IMR-90 (cell line): ENCODE measurements around the gene KRTAP5-4. TPM values are rescaled to one million over a fixed set of nuclear protein-coding genes. Genes with fewer than 3 reads are reported as not detected.
A peak's percentile ranks its signal among the peaks of the same experiment; 100 is the strongest.

Experiments
- ATAC-seq: fragments of 200-7000 bp; cut with Tn5 transposase; 2 replicates; pipeline ENCODE4 v1.9.1; 2020; ENCODE audit warnings: low read depth, mild to moderate bottlenecking, moderate library complexity
- BruUV-seq: library from RNA; stranded (reverse); fragments of 400-500 nt; replicated peaks from 2 replicates; lab custom pipeline; 2021; lab: Mats Ljungman, UMichigan
- CTCF ChIA-PET: fragments of 300-600 bp; formaldehyde crosslinking; extraction: SDS; loops from one replicate; lab custom pipeline; 2021; ENCODE audit warnings: antibody characterized with exemption; lab: Yijun Ruan, JAX
- POLR2A ChIA-PET: fragments of 300-600 bp; sonication (Branson Sonifier 250); formaldehyde crosslinking; loops from one replicate; lab custom pipeline; 2022; ENCODE audit warnings: antibody characterized with exemption; ENCODE audit not compliant: unreplicated experiment; lab: Charles Lee
- DNase-seq: peaks from one replicate; pipeline ENCODE4 v3.0.0; 2013
- H2AFZ ChIP-seq: replicated peaks from 2 replicates; pipeline ENCODE3; 2013; ENCODE audit warnings: low read length, mild to moderate bottlenecking; ENCODE audit not compliant: poor library complexity
- H2AK5ac ChIP-seq: 2 replicates; pipeline ENCODE4 v1.6.1; 2013; ENCODE audit warnings: low read depth, low read length, inconsistent platforms
- H2AK9ac ChIP-seq: replicated peaks from 2 replicates; pipeline ENCODE3; 2013; ENCODE audit warnings: mild to moderate bottlenecking, low read depth, low read length, moderate library complexity; ENCODE audit not compliant: poor library complexity
- H2BK120ac ChIP-seq: 2 replicates; pipeline ENCODE4 v1.6.1; 2013; ENCODE audit warnings: low read depth, low read length, inconsistent platforms
- H2BK15ac ChIP-seq: 3 replicates; pipeline ENCODE4 v1.6.1; 2013; ENCODE audit warnings: low read depth, low read length, inconsistent platforms
- H2BK20ac ChIP-seq: 2 replicates; pipeline ENCODE4 v1.6.1; 2013; ENCODE audit warnings: low read depth, mild to moderate bottlenecking, inconsistent platforms, low read length, moderate library complexity
- H2BK5ac ChIP-seq: 2 replicates; pipeline ENCODE4 v1.6.1; 2013; ENCODE audit warnings: mild to moderate bottlenecking, low read depth, low read length, inconsistent platforms; ENCODE audit not compliant: poor library complexity, severe bottlenecking
- H3K14ac ChIP-seq: replicated peaks from 2 replicates; pipeline ENCODE4 v1.6.1; 2013; ENCODE audit warnings: low read depth, low read length, inconsistent platforms
- H3K18ac ChIP-seq: 2 replicates; pipeline ENCODE4 v1.6.1; 2013; ENCODE audit warnings: low read depth, low read length, control low read depth
- H3K23ac ChIP-seq: 2 replicates; pipeline ENCODE4 v1.6.1; 2013; ENCODE audit warnings: low read depth, low read length, inconsistent platforms
- H3K27ac ChIP-seq: 2 replicates; pipeline ENCODE4 v1.5.1; 2013; ENCODE audit warnings: mild to moderate bottlenecking, control low read depth, low read length; ENCODE audit not compliant: insufficient read depth
- H3K27me3 ChIP-seq: 2 replicates; pipeline ENCODE4 v1.6.1; 2013; ENCODE audit warnings: low read length; ENCODE audit not compliant: control insufficient read depth, insufficient read depth
- H3K36me3 ChIP-seq: 2 replicates; pipeline ENCODE4 v1.6.1; 2013; ENCODE audit warnings: low read length, mixed read lengths; ENCODE audit not compliant: control insufficient read depth, insufficient read depth
- H3K4ac ChIP-seq: 2 replicates; pipeline ENCODE4 v1.6.1; 2013; ENCODE audit warnings: low read depth, low read length, inconsistent platforms
- H3K4me1 ChIP-seq: 2 replicates; pipeline ENCODE4 v1.6.1; 2013; ENCODE audit warnings: low read length, mixed read lengths; ENCODE audit not compliant: control insufficient read depth, insufficient read depth
- H3K4me2 ChIP-seq: 2 replicates; pipeline ENCODE4 v1.6.1; 2013; ENCODE audit warnings: low read depth, mild to moderate bottlenecking, control low read depth, low read length, moderate library complexity
- H3K4me3 ChIP-seq: 2 replicates; pipeline ENCODE4 v1.5.1; 2013; ENCODE audit warnings: low read depth, mild to moderate bottlenecking, control low read depth, low read length, moderate library complexity; ENCODE audit not compliant: insufficient read depth
- H3K56ac ChIP-seq: 2 replicates; pipeline ENCODE4 v1.6.1; 2013; ENCODE audit warnings: low read length, inconsistent platforms; ENCODE audit not compliant: insufficient read depth; ENCODE audit errors: extremely low read depth
- H3K79me1 ChIP-seq, 2 experiments: 2 replicates each; pipeline ENCODE4 v1.6.1; 2013; ENCODE audit warnings: low read length in 2 of 2, inconsistent platforms in 1 of 2, low read depth in 1 of 2
- H3K9ac ChIP-seq: 2 replicates; pipeline ENCODE4 v1.6.1; 2013; ENCODE audit warnings: low read depth, low read length, control low read depth
- H3K9me1 ChIP-seq: 2 replicates; pipeline ENCODE4 v1.6.1; 2013; ENCODE audit warnings: low read length, inconsistent platforms; ENCODE audit not compliant: insufficient read depth
- H3K9me3 ChIP-seq: 2 replicates; pipeline ENCODE4 v1.6.1; 2013; ENCODE audit warnings: low read length; ENCODE audit not compliant: control insufficient read depth, insufficient read depth
- H4K20me1 ChIP-seq: 2 replicates; pipeline ENCODE4 v1.6.1; 2013; ENCODE audit warnings: low read length, inconsistent platforms; ENCODE audit not compliant: insufficient read depth
- H4K5ac ChIP-seq: 2 replicates; pipeline ENCODE4 v1.6.1; 2013; ENCODE audit warnings: mild to moderate bottlenecking, low read depth, low read length, control low read depth
- H4K8ac ChIP-seq, 2 experiments: 2 replicates each; pipeline ENCODE4 v1.6.1; 2013; ENCODE audit warnings: low read depth in 2 of 2, low read length in 2 of 2, control low read depth in 1 of 2, inconsistent platforms in 1 of 2
- H4K91ac ChIP-seq: 2 replicates; pipeline ENCODE4 v1.6.1; 2013; ENCODE audit warnings: low read depth, low read length, inconsistent platforms; ENCODE audit not compliant: insufficient read depth
- BHLHE40 ChIP-seq: fragments of 150-350 bp; IDR thresholded peaks from 2 replicates; pipeline ENCODE4 v1.6.1; 2016; ENCODE audit warnings: mild to moderate bottlenecking, low read depth, low read length
- MAFK ChIP-seq: IDR thresholded peaks from 2 replicates; pipeline ENCODE4 v1.6.1; 2012; ENCODE audit warnings: low read depth, low read length, improper control_type of control experiment
- WGBS, 2 experiments: methylation state at CpG; one replicate each; pipeline versions ENCODE4 v1.1.5 to v1.1.7; 2013; ENCODE audit warnings: missing lambda C conversion rate in 2 of 2; ENCODE audit not compliant: insufficient read length in 1 of 2; ENCODE audit errors: extremely low coverage in 2 of 2; 5-methylcytosine and 5-hydroxymethylcytosine counted together
- dilution Hi-C: fragments of 300-500 bp; cut with HindIII; formaldehyde crosslinking; loops from one replicate; pipeline ENCODE4 v1.14.3; 2018; ENCODE audit warnings: low sequenced_read_pairs; ENCODE audit not compliant: unreplicated experiment
- in situ Hi-C: fragments of 300-500 bp; cut with MboI; formaldehyde crosslinking; loops from 3 replicates; pipeline ENCODE4 v1.14.3; 2019; ENCODE audit warnings: low sequenced_read_pairs, inconsistent platforms, mixed read lengths
- intact Hi-C: fragments of 100-400 bp; cut with micrococcal nuclease; formaldehyde crosslinking; loops from 2 replicates; pipeline ENCODE4 v1.10.0; 2022
- polyA plus RNA-seq, 3 experiments: library from polyadenylated mRNA; depleted of rRNA; stranded (reverse); fragments of >200 nt; gene quantifications; 2 replicates each; pipeline ENCODE4 v1.2.3, GENCODE V29; 2012; ENCODE audit warnings: low replicate concordance in 1 of 3
- total RNA-seq: library from RNA; depleted of rRNA; stranded (reverse); fragments of >200 nt; gene quantifications from 2 replicates; pipeline ENCODE4 v1.2.3, GENCODE V29; 2012

The KRTAP5-4 gene
- total and polyA plus RNA-seq, 2 of the 4 experiments (the other 2 are of a cell fraction): not detected

DNA sequence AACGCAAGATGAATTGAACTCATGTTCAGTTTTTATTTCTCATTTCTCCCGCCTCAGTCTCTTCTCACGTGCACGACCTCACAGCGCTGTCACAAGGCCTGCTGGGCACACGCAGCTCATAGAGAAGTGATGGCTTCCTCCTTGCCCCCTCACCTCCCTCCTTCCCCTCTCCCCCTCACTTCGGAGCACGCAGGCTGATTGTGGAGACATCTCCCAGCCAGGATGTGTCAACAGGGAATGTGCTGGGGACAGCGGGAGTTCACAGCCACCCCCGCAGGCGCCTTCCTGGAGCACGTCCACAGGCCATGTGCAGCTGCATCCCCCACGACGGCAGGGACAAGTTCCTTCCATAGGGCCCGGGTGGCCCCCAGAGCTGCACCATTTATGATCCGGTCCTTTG, 46.0 kb upstream of the KRTAP5-4 start:
- Histone ChIP-seq H3K4me1 (no peaks in the 10 kb centered on the region), H3K79me1 (no peaks in the 10 kb centered on the region), H3K23ac (no peak overlapping the region), H4K20me1 (no peaks in the 10 kb centered on the region), H4K5ac (no peak overlapping the region), H3K56ac (no peak overlapping the region), H2BK20ac (no peak overlapping the region), H2BK5ac (no peak overlapping the region), H3K14ac (no peak overlapping the region), H2BK15ac (no peak overlapping the region), H3K9ac (no peak overlapping the region), H3K4me2 (no peak overlapping the region), H3K9me3 (0 out of 2 replicates have a peak, but pooled peaks cover 2% of the 10 kb centered on the region), H3K9me1 (no peaks in the 10 kb centered on the region; the same call in 1 of the 2 replicates), H3K36me3 (no peaks in the 10 kb centered on the region), H3K4me3 (no peak overlapping the region), H4K91ac (no peak overlapping the region), H2AFZ (no peak overlapping the region), H2BK120ac (no peak overlapping the region), H3K18ac (no peak overlapping the region), H4K8ac (no peak overlapping the region), H2AK9ac (no peak overlapping the region), H3K27me3 (peaks cover 36% of the 10 kb centered on the region), H3K27ac (no peak overlapping the region), H3K4ac (no peak overlapping the region), H2AK5ac (no peak overlapping the region)
- BruUV-seq: no TSS peak
- intact Hi-C loops (no loop called here), dilution Hi-C loops (no loop called here), in situ Hi-C loops (no loop called here)
- WGBS, 2 experiments: 26% methylated on average over 8 of the region's 16 CpGs; no CpG with 5 or more reads in 1 of the 2 experiments
- ATAC-seq (no peak), DNase-seq (no peak)
- TF ChIP-seq BHLHE40 (peak; percentile 60), MAFK (no peak)
- CTCF ChIA-PET: no interaction called here
- POLR2A ChIA-PET: no interaction called here
